HG03432 (cell line): ENCODE data around the gene PGP.

ENCODE experiments used
- ATAC-seq: cut with Tn5 transposase; IDR thresholded peaks from one replicate; pipeline ENCODE4 v1.9.1; 2021; ENCODE audit warnings: mild to moderate bottlenecking, moderate library complexity; ENCODE audit not compliant: unreplicated experiment

The PGP gene

DNA sequence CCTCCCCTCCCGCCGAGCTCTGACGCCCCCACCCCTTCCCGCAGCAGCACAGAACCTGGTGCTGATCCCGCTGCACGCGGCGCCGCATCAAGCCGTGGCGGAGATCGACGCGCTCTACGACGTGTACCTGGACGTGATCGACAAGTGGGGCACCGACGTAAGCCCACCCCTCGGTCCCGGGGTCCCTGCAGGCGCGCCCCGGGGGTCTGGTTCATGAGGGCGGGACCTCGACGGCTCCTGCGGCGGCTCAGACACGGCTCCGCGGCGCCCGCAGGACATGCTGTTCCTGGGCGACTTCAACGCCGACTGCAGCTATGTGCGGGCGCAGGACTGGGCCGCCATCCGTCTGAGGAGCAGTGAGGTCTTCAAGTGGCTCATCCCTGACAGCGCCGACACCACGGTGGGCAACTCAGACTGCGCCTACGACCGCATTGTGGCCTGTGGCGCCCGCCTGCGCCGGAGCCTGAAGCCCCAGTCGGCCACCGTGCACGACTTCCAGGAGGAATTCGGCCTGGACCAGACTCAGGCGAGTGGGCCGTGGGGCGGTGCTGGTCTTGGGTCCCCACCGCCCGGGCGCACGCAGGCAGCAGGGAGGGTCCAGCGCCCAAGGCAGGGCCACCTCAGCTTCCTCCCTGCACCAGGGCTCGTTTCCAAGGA, 23.0 kb upstream of the PGP start:
- no peak for ATAC-seq

DNA sequence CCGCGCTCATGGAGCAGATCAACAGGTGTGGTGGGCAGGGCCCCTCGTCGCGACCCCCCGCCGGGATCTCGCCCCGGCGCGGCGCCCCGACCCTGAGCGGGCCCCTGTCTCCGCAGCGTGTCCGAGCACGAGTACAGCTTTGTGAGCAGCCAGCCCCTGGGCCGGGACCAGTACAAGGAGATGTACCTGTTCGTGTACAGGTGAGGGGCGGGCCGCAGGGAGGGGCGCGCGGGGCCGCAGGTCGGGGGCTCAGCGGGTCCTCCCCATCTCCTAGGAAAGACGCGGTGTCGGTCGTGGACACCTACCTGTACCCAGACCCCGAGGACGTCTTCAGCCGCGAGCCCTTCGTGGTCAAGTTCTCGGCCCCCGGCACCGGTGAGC, 22.5 kb upstream of the PGP start:
- no peak for ATAC-seq

DNA sequence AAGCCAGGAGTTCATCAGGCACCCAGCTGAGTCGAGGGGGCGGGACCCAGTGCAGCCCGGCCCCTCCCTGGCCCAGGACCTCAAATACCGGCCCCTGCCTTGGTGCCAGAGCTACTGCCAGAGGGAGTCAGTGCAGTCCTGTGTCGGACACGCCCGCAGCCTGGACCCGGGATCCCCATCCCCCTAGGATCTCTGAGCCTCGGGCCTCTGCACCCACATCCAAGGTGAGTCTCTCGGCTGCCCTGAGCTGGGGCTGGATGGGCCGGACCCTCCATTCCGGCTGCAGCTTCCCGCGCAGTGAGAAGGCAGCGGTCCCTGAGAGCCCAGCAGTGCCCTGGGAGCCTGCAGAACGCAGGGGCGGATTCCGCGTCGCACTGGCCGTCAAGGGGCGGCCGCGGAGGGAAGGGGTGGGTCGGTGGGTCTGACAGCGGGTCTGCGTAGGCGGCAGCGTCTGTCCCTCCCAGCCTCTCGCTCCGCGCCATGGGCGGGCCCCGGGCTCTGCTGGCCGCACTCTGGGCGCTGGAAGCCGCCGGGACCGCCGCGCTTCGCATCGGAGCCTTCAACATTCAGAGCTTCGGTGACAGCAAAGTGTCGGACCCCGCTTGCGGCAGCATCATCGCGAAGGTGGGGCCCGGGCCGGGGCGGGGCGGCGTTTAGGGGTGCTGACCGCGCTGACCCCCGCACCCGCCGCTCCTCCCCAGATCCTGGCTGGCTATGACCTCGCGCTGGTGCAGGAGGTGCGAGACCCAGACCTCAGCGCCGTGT, 21.9 kb upstream of the PGP start, which contains the start of gene DNASE1L2:
Gene DNASE1L2 (plus strand): TSS at position 108 of the 765 bp plus-strand sequence. CDS start 373 bp downstream, at position 481.
- ATAC-seq = no peak

DNA sequence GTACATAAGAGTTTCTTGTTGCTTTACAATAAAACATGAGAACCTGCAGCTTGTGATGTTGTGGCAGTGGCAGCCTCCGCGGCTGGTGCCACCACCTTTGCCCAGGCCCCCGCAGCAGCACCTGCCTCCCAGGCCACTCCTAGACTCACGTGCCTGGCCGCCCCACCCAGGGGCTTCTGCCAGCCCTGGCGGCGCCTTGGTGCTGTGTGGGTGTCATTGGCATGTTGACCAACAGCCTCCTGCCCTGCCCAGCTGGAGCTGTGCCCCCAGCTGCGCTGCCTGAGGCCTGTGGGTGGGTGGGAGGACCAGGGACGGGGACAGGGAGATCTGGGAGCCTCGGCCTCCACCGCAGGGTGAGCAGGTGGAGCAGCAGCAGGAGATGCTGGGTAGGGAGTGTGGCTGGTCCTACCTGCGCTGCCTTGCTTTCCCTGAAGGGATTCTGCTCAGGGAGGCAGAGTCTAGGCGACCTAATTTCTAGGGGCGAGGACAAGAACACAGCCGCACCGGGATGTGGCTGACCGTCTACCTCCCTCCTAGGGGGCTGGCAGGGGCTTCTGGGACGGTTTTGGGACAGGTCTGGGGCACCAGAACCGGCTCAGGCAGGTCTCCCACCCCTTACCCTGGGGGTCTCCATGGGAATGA, 21.2 kb upstream of the PGP start:
- ATAC-seq = no peak

DNA sequence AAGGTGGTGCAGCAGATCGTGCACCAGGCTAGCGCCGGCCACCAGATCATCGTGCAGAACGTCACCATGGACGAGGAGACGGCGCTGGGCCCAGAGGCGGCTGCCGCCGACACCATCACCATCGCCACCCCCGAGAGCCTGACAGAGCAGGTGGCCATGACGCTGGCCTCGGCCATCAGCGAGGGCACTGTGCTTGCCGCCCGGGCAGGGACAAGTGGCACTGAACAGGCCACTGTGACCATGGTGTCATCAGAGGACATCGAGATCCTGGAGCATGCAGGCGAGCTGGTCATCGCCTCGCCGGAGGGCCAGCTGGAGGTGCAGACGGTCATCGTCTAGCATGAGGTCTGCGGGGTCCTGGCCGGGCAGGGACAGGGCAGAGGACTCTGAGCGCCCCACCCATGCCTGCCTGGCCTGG, 20.6 kb upstream of the PGP start:
- ATAC-seq = no peak

DNA sequence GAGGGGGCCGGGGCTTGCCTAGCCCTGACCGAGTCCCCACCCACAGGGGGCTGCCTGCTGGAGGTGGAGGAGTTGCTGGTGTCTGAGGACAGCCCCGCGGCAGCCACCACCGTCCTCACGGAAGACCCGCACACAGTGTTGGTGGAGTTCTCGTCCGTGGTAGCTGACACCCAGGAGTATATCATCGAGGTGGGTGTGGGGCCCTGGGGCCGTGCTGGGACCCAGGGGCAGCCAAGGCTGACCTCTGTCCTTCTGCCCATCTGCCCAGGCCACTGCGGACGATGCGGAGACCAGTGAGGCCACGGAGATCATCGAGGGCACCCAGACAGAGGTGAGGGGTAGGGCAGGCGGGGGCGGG, 20.2 kb upstream of the PGP start:
- ATAC-seq = no peak

DNA sequence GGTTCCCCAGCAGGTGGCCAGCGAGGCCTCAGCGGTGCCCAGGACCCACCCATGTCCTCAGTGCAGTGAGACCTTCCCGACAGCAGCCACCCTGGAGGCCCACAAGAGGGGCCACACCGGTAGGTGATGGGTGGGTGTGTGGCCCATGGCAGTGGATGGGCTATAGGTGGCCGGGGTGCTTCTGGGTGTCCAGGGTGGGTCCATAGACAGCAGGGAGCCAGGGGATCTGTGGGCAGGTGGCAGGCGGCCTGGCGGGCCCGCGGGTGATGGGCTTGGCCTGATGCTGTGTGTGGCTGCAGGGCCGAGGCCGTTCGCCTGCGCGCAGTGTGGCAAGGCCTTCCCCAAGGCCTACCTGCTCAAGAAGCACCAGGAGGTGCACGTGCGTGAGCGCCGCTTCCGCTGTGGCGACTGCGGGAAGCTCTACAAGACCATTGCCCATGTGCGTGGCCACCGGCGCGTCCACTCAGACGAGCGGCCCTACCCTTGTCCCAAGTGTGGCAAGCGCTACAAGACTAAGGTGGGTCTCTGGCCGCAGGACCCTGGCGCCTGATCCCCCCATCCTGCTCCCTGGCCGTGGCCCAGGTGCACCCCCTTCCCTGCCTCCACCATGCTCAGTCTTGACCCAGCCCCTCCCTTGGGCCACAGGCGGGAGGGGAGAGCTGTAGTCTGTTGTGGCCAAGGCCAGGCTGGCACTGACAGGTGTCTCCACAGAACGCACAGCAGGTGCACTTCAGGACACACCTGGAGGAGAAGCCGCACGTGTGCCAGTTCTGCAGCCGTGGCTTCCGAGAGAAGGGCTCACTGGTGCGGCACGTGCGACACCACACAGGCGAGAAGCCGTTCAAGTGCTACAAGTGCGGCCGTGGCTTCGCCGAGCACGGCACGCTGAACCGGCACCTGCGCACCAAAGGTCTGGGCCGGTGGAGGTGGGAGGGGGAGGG, 19.5 kb upstream of the PGP start:
- no peak for ATAC-seq

DNA sequence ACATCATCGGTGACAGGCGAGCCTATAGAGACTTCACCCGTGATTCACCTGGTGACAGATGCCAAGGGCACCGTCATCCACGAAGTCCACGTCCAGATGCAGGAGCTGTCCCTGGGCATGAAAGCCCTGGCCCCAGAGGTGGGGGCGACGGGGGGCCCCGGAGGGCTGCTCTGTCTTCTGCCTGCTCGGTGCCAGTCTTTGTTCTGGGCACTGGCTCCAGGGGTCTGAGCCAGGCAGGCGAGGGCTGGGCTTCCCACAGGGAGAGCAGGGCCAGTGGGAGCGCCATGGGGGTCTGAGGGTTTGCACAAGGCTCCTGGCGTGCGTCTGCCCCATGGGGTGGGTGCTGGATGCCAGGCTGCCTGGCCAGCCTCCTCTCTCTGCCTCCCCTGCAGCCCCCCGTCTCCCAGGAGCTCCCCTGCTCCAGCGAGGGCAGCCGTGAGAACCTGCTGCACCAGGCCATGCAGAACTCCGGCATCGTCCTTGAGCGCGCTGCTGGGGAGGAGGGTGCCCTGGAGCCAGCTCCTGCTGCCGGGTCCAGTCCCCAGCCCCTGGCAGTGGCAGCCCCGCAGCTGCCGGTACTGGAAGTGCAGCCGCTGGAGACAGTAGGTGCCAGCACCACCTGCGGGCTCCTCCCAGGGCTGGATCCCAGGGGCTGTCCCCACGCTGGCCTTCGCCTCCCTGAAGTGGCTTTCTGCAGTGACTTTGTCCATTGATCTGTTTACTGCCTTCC, 18.6 kb upstream of the PGP start:
- ATAC-seq = no peak

DNA sequence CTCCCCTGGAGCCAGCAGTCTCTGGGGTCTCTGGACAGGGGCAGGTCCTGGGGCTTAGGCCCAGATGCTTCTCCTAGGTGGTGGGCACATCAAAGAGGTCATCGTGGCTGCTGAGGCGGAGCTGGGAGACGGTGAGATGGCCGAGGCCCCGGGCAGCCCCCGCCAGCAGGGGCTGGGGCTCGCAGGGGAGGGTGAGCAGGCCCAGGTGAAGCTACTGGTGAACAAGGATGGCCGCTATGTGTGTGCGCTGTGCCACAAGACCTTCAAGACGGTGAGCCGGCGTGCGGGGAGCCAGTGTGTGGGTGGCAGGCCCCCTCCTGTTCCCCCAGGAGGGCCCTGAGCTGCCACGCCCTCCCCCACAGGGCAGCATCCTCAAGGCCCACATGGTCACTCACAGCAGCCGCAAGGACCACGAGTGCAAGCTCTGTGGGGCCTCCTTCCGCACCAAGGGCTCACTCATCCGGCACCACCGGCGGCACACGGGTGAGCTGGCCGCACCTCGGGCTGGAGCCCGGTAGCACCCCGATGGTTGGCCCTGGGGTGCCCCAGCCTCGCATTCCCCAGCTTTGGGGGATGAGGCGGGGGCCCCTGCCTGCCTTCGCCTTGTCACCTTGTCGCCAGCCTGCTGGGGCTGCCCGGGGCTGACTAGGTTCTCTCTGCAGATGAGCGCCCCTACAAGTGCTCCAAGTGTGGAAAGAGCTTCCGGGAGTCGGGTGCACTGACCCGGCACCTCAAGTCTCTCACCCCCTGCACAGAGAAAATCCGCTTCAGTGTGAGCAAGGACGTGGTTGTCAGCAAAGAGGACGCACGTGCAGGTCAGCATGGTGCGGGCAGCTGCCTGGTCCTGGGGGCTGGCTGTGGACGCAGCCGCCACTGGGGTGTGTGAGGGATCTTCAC, 17.7 kb upstream of the PGP start:
- ATAC-seq = no peak

DNA sequence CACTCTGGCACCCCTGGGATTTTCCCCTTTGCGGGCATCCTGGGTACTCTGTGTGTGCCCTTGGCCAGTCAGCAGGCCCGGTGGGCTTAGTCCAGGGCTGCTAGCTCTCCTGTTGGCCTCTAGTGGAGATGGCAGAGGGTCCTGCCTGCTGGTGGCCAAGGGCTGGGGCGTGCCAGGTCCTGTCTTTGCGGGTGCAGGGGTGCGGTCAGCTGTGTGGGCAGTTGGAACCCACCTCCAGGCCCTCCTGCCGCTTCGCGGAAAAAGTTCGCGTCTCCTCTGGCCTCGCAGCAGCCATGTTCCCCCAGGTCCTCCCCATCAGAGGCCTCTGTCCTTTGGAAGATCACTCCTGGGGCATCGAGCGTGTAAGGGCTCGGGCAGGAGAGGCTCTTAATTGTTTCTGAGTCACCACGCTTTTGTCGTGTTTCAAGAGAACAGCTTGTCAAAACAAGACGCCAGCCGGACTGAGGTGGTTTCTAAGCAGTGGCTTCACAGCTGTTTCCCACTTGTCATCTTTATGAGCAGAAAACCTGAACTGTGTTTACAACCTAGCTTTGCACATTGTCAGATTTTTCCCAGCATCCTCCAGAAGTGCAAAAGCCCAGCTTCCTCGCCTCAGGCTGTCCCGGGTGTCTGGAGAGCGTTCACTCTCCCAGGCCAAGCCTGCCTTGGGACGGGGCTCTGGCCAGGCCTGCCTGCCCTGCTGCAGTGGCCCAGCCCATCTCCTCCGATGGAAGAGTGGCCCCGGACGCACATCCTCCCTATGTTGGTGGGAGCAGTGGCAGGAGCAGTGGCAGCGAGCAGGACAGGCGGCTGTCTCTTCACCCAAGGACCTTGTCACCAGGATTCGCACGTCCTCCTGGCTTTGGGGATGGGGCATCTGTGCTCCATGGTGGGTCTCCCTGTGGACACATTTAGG, 16.6 kb upstream of the PGP start:
- ATAC-seq = no peak

DNA sequence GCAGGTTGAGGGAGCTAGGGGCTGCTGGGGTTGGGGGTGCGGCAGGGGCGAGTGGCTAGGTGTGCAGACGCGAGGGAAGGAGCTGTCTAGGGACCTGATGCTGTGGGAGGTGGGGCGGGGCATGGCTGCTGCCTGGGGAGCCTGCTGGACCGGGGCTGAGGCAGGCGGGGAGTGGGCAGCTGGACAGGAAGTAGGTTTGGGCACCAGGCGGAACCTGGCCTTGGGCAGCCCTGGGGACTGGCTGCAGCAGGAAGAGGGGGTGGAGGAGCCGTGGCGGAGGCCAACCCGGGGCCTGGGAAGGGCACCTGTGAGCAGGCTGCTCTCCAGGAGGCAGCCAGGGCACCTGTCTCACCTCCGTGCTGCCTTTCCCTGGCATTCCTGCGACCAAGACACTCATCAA, 15.7 kb upstream of the PGP start:
- no peak for ATAC-seq

DNA sequence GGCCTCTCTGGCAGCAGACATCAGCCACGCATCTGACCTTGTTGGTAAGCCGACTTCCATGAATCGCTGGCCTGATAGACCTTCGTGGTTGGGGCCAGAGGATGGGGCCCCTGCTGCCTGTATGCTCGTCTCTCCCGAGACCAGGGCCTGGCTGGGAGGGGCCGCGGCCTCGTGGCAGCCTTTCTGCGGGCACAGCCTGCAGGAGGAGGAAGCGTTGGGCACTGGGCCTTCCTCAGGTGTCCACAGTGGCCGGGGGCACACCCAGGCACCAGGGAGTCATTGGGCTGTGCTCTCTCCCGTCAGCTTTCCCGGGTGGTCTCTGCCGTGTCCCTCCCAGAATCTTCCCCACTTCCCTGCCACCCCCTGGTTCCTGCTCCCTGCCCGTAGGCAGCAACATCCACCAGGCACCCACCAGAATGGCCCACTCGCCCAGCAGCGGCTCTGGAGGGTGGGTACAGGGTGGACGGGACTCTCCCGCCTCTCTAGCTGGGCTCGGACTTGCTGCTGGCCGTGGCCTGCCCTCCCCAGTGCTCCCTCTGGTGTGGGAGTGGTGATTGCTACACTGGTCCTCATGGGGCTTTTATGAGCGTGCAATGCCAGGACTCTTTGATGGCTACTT, 15.1 kb upstream of the PGP start:
- ATAC-seq = no peak

DNA sequence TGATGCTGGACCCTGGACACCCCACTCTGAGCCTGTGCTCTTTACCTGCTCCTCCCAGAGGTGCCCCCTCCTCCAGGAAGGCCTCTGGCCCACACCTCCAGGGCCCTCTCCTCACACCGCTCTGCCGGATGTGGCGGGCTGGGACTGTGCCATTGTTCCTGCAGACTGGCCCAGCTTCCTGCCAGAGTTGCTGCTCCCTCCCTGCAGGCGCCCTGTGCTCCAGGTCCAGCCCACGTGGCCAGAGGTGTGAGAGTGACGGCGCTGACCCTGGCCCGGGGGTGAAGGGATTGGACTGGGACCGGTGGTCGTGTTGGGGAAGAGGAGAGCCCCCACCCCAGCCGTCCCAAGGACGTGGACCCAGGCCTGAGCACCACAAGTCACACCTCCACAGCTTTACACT, 14.5 kb upstream of the PGP start:
- ATAC-seq = no peak

DNA sequence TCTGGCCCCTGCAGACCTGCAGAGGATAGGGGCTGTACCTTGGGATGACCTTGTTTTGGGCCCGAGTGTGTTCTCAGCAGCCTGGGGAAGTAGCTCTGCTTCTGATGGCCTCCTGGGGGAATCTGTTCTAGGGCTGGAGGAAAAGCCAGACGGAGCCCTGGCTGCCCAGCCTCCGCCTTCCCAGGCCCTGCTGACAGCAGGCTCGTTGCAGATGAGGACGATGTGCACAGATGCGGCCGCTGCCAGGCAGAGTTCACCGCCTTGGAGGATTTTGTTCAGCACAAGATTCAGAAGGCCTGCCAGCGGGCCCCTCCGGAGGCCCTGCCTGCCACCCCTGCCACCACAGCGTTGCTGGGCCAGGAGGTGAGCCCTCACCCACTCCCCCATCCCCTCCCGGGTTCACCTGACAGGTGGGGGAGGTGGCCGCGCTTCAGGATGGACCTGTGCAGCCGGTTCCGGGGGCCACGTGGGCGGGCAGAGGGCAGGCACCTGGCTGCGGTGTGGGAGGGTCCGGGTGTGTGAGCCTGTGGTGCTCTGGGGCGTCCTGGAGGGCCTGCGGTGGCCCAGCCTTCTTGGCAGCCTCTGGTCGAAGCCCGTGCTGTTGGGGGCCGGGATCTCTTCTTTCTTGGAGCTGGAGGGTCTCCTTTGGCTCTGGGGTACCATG, 13.7 kb upstream of the PGP start:
- no peak for ATAC-seq

DNA sequence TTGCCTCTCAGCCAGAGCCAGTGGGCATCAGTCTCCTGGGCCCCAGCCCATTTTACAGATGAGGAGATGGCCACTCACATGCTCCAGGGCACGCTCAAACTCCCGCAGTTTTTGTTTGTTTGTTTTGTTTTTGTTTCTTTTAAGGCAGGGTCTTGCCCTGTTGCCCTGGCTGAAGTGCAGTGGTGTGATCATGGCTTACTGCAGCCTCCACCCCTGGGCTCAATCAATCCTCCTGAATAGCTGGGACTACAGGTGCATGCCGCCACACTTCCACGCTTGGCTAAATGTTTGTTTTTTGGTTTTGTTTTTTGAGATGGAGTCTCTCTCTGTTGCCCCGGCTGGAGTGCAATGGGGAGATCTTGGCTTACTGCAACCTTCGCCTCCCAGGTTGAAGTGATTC, 12.3 kb upstream of the PGP start:
- ATAC-seq = no peak

DNA sequence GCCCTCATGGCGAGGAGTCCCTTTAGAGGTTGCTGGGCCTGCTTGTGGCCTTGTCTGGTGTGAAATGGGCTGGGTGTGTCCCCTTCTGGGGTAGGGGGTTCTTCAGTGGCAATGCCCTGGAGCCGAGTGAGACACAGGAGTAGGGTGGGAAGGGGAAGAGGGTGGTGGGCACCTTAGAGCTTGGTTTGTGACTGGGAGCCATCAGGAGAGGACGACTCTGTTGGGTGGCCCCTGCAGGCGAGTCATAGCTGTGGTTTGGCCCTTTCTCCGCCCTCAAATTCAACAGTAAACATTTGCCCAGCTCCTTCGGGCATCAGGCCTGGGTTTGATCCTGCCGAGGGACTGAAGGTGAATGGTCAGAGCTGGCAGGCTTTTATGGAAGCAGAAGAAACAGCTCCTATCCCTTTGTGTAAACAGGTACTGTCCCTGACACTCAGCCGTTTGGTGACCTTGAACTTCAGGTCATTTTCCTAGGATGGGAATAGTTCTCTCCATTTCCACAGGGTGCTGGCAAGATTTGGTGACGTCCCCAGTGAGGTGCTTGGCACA, 11.7 kb upstream of the PGP start:
- no peak for ATAC-seq

DNA sequence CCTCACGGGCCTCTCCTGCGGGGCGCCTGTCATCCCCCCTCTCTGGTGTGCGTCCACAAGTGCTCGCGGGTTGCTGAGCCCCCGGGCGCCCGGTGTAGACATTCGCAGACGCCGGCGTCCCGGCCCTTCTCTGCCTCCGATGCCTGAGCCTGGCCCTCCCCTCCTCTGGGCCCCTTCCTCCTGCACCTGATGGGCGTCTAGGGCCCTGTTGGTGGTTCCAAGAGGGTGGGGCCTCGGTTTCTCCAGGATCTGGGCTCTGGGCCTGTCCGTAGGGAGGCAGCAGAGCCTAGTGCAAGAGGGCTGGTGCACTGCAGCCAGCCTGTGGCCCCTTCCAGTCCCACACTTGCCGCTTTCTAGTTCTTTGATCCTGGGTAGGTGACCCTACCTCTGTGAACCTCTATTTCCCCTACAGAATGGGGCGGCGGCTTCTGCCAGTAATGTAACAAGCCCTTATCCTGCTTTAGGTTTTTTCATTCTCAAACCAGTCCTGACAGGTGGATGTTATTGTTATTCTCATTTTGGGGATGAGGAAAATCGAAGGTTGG, 9.4 kb upstream of the PGP start:
- ATAC-seq = peak; percentile 23
